ENCODE results near the gene CACNA1D. TPM values are rescaled to one million over a fixed set of nuclear protein-coding genes. Genes with fewer than 3 reads are reported as not detected.

Gene CACNA1D
- total RNA-seq, 1 experiment from 2014 or later, result not detected

GRCh38 chr3:53780171-53780570 lies 285.8 kb downstream of the CACNA1D start:
- Histone ChIP-seq H3K4me3 (no peak overlapping the region), H3K27me3 (replicated peaks) (no peaks in the 10 kb centered on the region), H3K36me3 (no peaks in the 10 kb centered on the region), H3K4me1 (replicated peaks) (no peaks in the 10 kb centered on the region), H3K9me3 (replicated peaks) (no peaks in the 10 kb centered on the region), H3K27ac (no peak overlapping the region)
- DNase-seq (ENCODE audit: low read depth in 1 of 2, low spot score in 2 of 2), result no peak

- Histone ChIP-seq H3K27me3 (replicated peaks) (no peaks in the 10 kb centered on the region), H3K4me1 (replicated peaks) (no peaks in the 10 kb centered on the region), H3K36me3 (no peaks in the 10 kb centered on the region), H3K27ac (no peak overlapping the region), H3K4me3 (no peak overlapping the region), H3K9me3 (replicated peaks) (no peaks in the 10 kb centered on the region)
- DNase-seq (ENCODE audit: low read depth in 1 of 2, low spot score in 2 of 2), result no peak
Observed at GRCh38 chr3:53780806-53781205, 286.4 kb downstream of the CACNA1D start.

DNA sequence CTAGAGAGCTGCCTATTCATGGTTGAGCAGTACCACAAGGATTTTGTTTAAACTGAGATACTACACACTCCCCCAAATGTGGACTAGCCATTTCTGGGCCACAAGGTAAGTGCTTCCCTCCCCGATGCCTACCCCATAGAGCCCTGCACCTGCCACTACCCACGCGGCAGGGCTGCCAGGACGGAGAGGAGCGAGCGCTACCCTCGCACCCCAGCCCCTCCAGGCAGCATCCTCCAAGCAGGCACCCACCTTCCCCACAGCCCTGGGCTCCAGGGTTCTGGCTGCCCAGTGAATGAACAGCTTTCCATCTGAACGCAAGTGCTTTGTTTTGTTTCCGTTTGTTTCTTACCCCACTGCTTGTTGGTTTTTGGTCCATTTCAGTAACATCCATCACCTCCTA lies 292.6 kb downstream of the CACNA1D start:
- H3K36me3 ChIP-seq, result no peaks in the 10 kb centered on the region
- no peak for DNase-seq (ENCODE audit: low read depth in 1 of 2, low spot score in 2 of 2)
- no peak overlapping the region for H3K4me3 ChIP-seq
- H3K27me3 ChIP-seq (replicated peaks), result no peaks in the 10 kb centered on the region
- H3K27ac ChIP-seq, result no peak overlapping the region
- no peaks in the 10 kb centered on the region for H3K4me1 ChIP-seq (replicated peaks)
- H3K9me3 ChIP-seq (replicated peaks), result no peaks in the 10 kb centered on the region

DNA sequence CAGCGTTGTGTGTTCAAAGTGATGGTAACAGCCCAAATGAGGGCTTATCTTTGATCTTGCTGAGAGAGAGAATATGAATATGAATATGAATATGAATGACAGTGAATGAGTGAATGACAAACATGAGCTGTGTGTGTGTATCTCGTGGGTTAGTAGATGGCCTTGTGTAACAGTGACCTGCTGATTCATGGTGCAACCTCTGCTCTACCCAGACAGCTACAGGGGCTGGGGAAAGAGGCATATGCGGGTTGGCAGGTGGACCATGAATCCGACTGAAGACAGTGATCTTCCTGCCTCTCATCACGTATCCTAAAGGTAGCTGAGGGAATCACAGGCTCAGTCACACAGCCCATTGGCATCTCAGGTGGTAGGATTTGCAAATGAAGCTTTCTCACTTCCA lies 293.6 kb downstream of the CACNA1D start:
- no peaks in the 10 kb centered on the region for H3K27me3 ChIP-seq (replicated peaks)
- H3K4me1 ChIP-seq (replicated peaks), result no peaks in the 10 kb centered on the region

DNA sequence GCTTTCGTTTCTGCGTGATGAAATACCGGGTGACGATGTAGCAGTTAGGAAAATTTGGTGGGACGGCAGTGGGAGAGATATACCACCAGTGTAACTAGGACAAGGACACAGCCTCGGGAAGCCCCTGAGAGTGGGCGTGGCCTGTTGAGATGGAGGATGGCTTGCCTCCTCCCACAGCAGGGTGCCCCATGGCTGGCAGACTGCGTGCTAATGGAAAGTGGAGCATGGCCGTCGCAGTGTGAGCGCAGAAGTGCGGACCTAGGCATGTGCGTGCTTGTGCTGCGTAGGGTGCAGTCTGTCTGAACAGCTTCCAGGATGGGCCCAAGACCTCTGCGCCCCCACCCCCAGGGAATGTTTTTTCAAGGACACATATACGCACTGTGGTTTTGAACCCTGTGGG lies 295.0 kb downstream of the CACNA1D start:
- no peaks in the 10 kb centered on the region for H3K36me3 ChIP-seq
- no peaks in the 10 kb centered on the region for H3K9me3 ChIP-seq (replicated peaks)
- no peaks in the 10 kb centered on the region for H3K27me3 ChIP-seq (replicated peaks)
- no peaks in the 10 kb centered on the region for H3K4me1 ChIP-seq (replicated peaks)
- no peak overlapping the region for H3K27ac ChIP-seq
- no peak for DNase-seq (ENCODE audit: low read depth in 1 of 2, low spot score in 2 of 2)
- no peak overlapping the region for H3K4me3 ChIP-seq

More for the DNA sequence above, 293.6 kb downstream of the CACNA1D start:
- no peaks in the 10 kb centered on the region for H3K9me3 ChIP-seq (replicated peaks)
- H3K4me3 ChIP-seq, result no peak overlapping the region
- no peak for DNase-seq (ENCODE audit: low read depth in 1 of 2, low spot score in 2 of 2)
- no peaks in the 10 kb centered on the region for H3K36me3 ChIP-seq
- H3K27ac ChIP-seq, result no peak overlapping the region

DNA sequence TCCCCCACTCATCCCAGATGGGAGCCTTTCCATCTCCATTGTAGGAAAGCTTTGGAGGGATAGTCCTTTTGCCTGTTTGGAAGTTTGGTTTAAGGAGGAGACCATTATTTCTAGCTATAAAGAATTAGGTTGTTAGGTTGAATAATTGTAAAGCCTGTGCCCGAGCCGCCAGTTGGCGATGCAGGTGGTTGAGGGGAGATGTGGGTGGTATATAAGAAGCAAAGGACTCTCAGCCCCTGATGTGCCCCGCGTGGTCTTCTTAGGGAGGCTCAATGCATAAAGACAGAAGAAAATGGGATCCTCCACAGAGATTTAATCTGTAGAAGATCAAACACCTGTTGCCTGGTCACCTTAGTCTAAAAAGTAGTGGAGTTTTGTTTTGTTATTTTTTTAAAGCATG lies 296.1 kb downstream of the CACNA1D start:
- no peak overlapping the region for H3K4me3 ChIP-seq
- no peaks in the 10 kb centered on the region for H3K9me3 ChIP-seq (replicated peaks)
- no peaks in the 10 kb centered on the region for H3K36me3 ChIP-seq
- no peak overlapping the region for H3K27ac ChIP-seq
- H3K4me1 ChIP-seq (replicated peaks), result no peaks in the 10 kb centered on the region
- H3K27me3 ChIP-seq (replicated peaks), result no peaks in the 10 kb centered on the region
- DNase-seq (ENCODE audit: low read depth in 1 of 2, low spot score in 2 of 2), result no peak

DNA sequence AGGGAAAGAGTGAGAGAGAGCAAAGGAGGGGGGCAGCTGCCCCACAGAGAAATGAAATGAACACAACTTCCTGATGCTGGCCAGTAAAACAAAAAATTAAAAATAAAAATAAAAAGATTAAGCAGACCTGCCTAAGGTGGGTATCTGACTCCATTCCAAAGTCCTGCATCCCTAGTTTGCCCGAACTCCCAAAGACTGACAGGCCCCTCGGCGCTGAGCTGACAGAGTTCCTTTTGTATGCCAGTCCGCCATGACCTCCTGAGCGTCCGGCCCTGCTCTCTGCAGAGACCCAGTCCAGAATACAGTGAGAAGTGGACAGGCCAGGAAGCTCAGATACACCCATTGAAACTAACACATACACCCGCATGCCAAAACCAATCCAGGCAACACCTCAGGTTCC lies 296.9 kb downstream of the CACNA1D start:
- Histone ChIP-seq H3K27me3 (replicated peaks) (no peaks in the 10 kb centered on the region), H3K36me3 (no peaks in the 10 kb centered on the region), H3K9me3 (replicated peaks) (no peaks in the 10 kb centered on the region), H3K4me3 (no peak overlapping the region), H3K27ac (no peak overlapping the region), H3K4me1 (replicated peaks) (no peaks in the 10 kb centered on the region)
- DNase-seq (ENCODE audit: low read depth in 1 of 2, low spot score in 2 of 2), result no peak

- no peaks in the 10 kb centered on the region for H3K27me3 ChIP-seq (replicated peaks)
- no peaks in the 10 kb centered on the region for H3K4me1 ChIP-seq (replicated peaks)
- DNase-seq (ENCODE audit: low read depth in 1 of 2, low spot score in 2 of 2), result no peak
- no peaks in the 10 kb centered on the region for H3K36me3 ChIP-seq
- H3K9me3 ChIP-seq (replicated peaks), result no peaks in the 10 kb centered on the region
- no peak overlapping the region for H3K4me3 ChIP-seq
- no peak overlapping the region for H3K27ac ChIP-seq
Observed at GRCh38 chr3:53792866-53793265, 298.5 kb downstream of the CACNA1D start.

GRCh38 chr3:53794597-53794996 lies 300.2 kb downstream of the CACNA1D start:
- Histone ChIP-seq H3K4me3 (no peak overlapping the region), H3K36me3 (no peaks in the 10 kb centered on the region), H3K27me3 (replicated peaks) (no peaks in the 10 kb centered on the region), H3K27ac (no peak overlapping the region), H3K9me3 (replicated peaks) (no peaks in the 10 kb centered on the region), H3K4me1 (replicated peaks) (no peaks in the 10 kb centered on the region)
- no peak for DNase-seq (ENCODE audit: low read depth in 1 of 2, low spot score in 2 of 2)

DNA sequence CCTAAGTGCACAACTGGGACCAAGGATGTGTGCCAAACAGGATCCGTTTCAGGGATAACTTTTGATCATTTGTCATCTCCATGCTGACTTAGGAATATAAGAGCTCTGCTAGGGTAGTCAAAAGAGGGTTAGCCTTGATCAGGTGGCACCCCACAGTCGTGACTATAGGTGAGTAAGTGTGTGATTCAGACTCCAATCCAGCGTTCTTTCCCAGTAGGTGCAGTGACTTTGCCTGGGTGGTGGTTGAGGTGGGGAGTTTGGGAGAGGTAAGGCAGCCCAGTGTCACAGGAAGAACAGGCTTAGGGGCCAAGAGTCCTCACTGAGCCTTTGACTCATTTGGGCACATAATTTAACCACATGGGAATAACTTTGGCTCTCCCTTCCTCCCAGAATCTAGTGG lies 300.8 kb downstream of the CACNA1D start:
- Histone ChIP-seq H3K36me3 (no peaks in the 10 kb centered on the region), H3K27ac (no peak overlapping the region), H3K4me3 (no peak overlapping the region), H3K9me3 (replicated peaks) (no peaks in the 10 kb centered on the region), H3K27me3 (replicated peaks) (no peaks in the 10 kb centered on the region), H3K4me1 (replicated peaks) (no peaks in the 10 kb centered on the region)
- DNase-seq (ENCODE audit: low read depth in 1 of 2, low spot score in 2 of 2), result no peak

DNA sequence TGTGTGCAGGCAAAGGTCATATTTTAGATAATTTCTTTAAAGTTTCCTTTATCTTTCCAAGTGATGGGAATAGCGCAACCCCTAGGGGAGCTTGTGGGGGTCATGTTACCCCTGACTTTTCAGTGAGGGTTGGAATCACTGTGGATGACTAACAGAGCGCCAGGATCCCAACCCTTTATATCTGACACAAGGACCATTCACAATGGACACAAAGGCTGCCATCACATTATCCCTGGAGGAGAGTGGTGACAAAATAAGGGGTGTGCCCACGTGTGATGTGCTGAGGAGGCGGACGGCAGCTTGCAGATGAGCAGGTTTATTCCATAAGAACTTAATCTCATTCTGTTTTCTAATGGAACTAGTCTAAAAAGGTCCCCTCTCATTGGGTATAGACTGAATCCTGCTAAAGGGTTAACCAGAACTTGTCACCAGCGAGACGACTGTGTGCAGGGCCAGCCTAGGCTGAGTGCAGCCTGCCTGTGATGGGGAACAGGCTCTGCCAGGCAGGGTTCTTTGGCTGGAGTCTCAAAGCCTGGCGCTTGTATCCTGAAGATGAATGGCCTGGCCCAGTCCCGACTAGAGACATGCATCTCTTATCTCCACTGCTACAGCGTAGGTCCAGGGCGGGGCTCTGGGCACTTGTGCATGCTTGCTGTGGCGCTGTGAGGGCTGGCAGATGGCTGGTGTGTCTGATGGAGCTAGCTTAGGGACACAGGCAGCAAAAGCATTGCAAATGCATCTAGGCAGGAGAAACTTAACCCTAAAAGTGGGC lies 301.6 kb downstream of the CACNA1D start:
- no peaks in the 10 kb centered on the region for H3K4me1 ChIP-seq (replicated peaks)
- H3K4me3 ChIP-seq, result no peak overlapping the region
- H3K27ac ChIP-seq, result no peak overlapping the region
- DNase-seq (ENCODE audit: low read depth in 1 of 2, low spot score in 2 of 2), result no peak
- no peaks in the 10 kb centered on the region for H3K9me3 ChIP-seq (replicated peaks)
- no peaks in the 10 kb centered on the region for H3K36me3 ChIP-seq
- H3K27me3 ChIP-seq (replicated peaks), result no peaks in the 10 kb centered on the region

DNA sequence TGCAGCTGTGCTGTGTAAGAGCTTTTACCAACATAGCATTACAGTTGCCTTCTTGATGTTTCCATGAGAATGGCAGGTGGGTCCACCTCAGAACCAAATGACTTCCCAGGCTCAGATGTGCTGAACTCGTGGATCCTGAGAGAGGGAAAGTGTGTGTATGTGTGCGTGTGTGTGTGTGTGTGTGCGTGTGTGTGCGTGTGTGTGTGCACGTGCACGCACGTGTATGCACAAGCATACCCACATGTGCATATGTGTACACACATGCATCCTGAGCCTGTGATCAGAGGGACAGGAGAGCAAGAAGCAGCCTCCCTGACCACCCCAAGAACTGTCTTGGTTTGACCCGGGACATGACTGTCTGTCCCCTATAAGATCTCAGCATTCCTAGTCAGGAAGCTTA lies 303.7 kb downstream of the CACNA1D start:
- H3K4me3 ChIP-seq, result no peak overlapping the region
- no peaks in the 10 kb centered on the region for H3K9me3 ChIP-seq (replicated peaks)
- no peaks in the 10 kb centered on the region for H3K4me1 ChIP-seq (replicated peaks)
- H3K27me3 ChIP-seq (replicated peaks), result no peaks in the 10 kb centered on the region
- H3K36me3 ChIP-seq, result no peaks in the 10 kb centered on the region
- DNase-seq (ENCODE audit: low read depth in 1 of 2, low spot score in 2 of 2), result no peak
- no peak overlapping the region for H3K27ac ChIP-seq

GRCh38 chr3:53799338-53799865 lies 305.0 kb downstream of the CACNA1D start:
- Histone ChIP-seq H3K27me3 (replicated peaks) (no peaks in the 10 kb centered on the region), H3K4me1 (replicated peaks) (no peaks in the 10 kb centered on the region), H3K36me3 (no peaks in the 10 kb centered on the region), H3K4me3 (no peak overlapping the region), H3K27ac (no peak overlapping the region), H3K9me3 (replicated peaks) (no peaks in the 10 kb centered on the region)
- DNase-seq (ENCODE audit: low read depth in 1 of 2, low spot score in 2 of 2), result no peak

- no peak for DNase-seq (ENCODE audit: low read depth in 1 of 2, low spot score in 2 of 2)
- no peak overlapping the region for H3K4me3 ChIP-seq
- no peaks in the 10 kb centered on the region for H3K36me3 ChIP-seq
- no peaks in the 10 kb centered on the region for H3K9me3 ChIP-seq (replicated peaks)
- no peaks in the 10 kb centered on the region for H3K4me1 ChIP-seq (replicated peaks)
- H3K27ac ChIP-seq, result no peak overlapping the region
- no peaks in the 10 kb centered on the region for H3K27me3 ChIP-seq (replicated peaks)
Observed at GRCh38 chr3:53800041-53800906, 305.9 kb downstream of the CACNA1D start.
